H1 (cell line): ENCODE results near the gene ZNF33A. TPM values are rescaled to one million over a fixed set of nuclear protein-coding genes. Genes with fewer than 3 reads are reported as not detected.

Experiments used
- BACH1 ChIP-seq: IDR thresholded peaks from 2 replicates; pipeline ENCODE4 v1.6.1; 2012; ENCODE audit warnings: low read length, improper control_type of control experiment
- BCL11A ChIP-seq, 2 experiments: IDR thresholded peaks; one replicate each; pipeline ENCODE4 v1.6.1; 2011; ENCODE audit warnings: low read depth in 2 of 2, low read length in 2 of 2, mild to moderate bottlenecking in 2 of 2
- BRCA1 ChIP-seq: IDR thresholded peaks from 2 replicates; pipeline ENCODE4 v1.6.1; 2012; ENCODE audit warnings: low read depth, low read length, improper control_type of control experiment
- CBX8 ChIP-seq: fragments of 300-800, 300-1000 bp; sonication (generic); IDR thresholded peaks from 2 replicates; pipeline ENCODE4 v1.7.1; 2016; ENCODE audit warnings: low read depth, low read length, borderline replicate concordance
- JUN ChIP-seq: IDR thresholded peaks from 2 replicates; pipeline ENCODE4 v1.6.1; 2011; ENCODE audit warnings: low read depth, mild to moderate bottlenecking, improper control_type of control experiment, low read length
- KDM4A ChIP-seq: IDR thresholded peaks from one replicate; pipeline ENCODE4 v1.7.1; 2012; ENCODE audit warnings: low read depth, mild to moderate bottlenecking, moderate library complexity, low read length, inconsistent platforms; ENCODE audit not compliant: severe bottlenecking
- PHF8 ChIP-seq: fragments of 200-600 bp; sonication (generic); conservative IDR thresholded peaks from 2 replicates; pipeline ENCODE4 v1.7.1; 2012; ENCODE audit warnings: low read depth, mild to moderate bottlenecking, inconsistent platforms, low read length, moderate library complexity
- SP2 ChIP-seq: IDR thresholded peaks from 2 replicates; pipeline ENCODE4 v1.6.1; 2012; ENCODE audit warnings: mild to moderate bottlenecking, low read length, inconsistent platforms
- TAF7 ChIP-seq: optimal IDR thresholded peaks from 2 replicates; pipeline ENCODE3; 2011; ENCODE audit warnings: low read depth, mild to moderate bottlenecking, inconsistent platforms, low read length, moderate library complexity, borderline replicate concordance
- TBP ChIP-seq: IDR thresholded peaks from 2 replicates; pipeline ENCODE4 v1.6.1; 2011; ENCODE audit warnings: low read depth, low read length, improper control_type of control experiment
- polyA plus RNA-seq, 7 experiments: library from polyadenylated mRNA; depleted of rRNA in 3 of 7; stranded (reverse) in 5 of 7; unstranded in 2 of 7; fragments of >200 nt in 5 of 7; fragments of 200-250 nt in 2 of 7; gene quantifications; 1 replicate in 5 of 7; 2 replicates in 1 of 7; 4 replicates in 1 of 7; pipeline versions ENCODE4 v1.2.1 to v1.2.3, GENCODE V29; 2011 to 2013; ENCODE audit warnings: missing spikeins in 2 of 7, mixed read lengths in 2 of 7
- total RNA-seq: library from RNA; stranded (reverse); fragmentation: NEBNext Ultra II Directional; extraction: Animal tissue kit (Norgen Biotek cat#: 25700); gene quantifications from 2 replicates; pipeline ENCODE4 v1.2.1, GENCODE V29; 2021
- TF ChIP-seq, protein P1 (sequence below): fragments of 300-600 bp; sonication (generic); IDR thresholded peaks from 2 replicates; pipeline ENCODE4 v1.7.1; 2012; ENCODE audit warnings: low read length, moderate library complexity, mild to moderate bottlenecking, inconsistent platforms; ENCODE audit not compliant: insufficient replicate concordance

ZNF33A gene
- total and polyA plus RNA-seq, 2 of the 8 experiments (the other 6 are each of a cell fraction or from before 2014, with no cell fraction given) = 6.0 to 48.3 TPM

DNA sequence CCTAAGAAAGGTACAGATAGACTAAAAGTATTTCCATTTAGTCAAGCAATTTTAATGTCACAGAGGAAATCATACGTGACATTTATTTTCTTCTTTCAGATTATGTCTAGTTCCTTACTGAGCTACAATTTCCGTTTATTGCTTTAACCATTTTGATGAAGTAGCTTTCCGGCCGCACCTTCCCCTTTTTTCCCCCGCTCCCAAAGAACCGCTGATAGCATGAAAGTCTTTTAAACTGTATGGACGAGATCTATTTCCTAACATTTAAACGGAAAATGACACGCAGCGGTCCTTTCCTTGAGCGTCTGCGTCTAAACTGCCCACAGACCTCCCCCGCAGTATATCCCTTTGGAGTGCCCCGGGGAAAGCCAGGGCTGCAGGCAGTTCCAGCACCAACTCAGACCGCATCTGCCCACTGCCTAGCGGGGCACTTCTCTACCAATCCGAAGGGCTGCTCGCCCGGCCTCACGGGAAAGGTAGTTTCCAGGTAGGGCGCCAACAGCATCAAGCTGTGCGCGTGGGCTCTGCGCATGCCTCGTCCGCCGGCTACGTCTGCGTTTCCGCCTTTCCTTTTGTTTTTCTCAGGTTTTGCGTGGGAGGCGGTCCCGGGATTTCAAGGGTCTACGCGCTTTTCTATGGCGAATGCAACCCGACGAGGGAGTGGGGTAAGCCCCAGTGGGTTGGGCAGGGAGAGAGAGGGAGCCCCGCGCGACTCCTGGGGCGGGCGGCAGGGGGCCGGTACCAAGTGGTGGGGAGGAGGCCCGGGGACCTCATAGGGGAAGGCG lies at the start of gene ZNF33A (continued):
- TF ChIP-seq, protein P1, sequence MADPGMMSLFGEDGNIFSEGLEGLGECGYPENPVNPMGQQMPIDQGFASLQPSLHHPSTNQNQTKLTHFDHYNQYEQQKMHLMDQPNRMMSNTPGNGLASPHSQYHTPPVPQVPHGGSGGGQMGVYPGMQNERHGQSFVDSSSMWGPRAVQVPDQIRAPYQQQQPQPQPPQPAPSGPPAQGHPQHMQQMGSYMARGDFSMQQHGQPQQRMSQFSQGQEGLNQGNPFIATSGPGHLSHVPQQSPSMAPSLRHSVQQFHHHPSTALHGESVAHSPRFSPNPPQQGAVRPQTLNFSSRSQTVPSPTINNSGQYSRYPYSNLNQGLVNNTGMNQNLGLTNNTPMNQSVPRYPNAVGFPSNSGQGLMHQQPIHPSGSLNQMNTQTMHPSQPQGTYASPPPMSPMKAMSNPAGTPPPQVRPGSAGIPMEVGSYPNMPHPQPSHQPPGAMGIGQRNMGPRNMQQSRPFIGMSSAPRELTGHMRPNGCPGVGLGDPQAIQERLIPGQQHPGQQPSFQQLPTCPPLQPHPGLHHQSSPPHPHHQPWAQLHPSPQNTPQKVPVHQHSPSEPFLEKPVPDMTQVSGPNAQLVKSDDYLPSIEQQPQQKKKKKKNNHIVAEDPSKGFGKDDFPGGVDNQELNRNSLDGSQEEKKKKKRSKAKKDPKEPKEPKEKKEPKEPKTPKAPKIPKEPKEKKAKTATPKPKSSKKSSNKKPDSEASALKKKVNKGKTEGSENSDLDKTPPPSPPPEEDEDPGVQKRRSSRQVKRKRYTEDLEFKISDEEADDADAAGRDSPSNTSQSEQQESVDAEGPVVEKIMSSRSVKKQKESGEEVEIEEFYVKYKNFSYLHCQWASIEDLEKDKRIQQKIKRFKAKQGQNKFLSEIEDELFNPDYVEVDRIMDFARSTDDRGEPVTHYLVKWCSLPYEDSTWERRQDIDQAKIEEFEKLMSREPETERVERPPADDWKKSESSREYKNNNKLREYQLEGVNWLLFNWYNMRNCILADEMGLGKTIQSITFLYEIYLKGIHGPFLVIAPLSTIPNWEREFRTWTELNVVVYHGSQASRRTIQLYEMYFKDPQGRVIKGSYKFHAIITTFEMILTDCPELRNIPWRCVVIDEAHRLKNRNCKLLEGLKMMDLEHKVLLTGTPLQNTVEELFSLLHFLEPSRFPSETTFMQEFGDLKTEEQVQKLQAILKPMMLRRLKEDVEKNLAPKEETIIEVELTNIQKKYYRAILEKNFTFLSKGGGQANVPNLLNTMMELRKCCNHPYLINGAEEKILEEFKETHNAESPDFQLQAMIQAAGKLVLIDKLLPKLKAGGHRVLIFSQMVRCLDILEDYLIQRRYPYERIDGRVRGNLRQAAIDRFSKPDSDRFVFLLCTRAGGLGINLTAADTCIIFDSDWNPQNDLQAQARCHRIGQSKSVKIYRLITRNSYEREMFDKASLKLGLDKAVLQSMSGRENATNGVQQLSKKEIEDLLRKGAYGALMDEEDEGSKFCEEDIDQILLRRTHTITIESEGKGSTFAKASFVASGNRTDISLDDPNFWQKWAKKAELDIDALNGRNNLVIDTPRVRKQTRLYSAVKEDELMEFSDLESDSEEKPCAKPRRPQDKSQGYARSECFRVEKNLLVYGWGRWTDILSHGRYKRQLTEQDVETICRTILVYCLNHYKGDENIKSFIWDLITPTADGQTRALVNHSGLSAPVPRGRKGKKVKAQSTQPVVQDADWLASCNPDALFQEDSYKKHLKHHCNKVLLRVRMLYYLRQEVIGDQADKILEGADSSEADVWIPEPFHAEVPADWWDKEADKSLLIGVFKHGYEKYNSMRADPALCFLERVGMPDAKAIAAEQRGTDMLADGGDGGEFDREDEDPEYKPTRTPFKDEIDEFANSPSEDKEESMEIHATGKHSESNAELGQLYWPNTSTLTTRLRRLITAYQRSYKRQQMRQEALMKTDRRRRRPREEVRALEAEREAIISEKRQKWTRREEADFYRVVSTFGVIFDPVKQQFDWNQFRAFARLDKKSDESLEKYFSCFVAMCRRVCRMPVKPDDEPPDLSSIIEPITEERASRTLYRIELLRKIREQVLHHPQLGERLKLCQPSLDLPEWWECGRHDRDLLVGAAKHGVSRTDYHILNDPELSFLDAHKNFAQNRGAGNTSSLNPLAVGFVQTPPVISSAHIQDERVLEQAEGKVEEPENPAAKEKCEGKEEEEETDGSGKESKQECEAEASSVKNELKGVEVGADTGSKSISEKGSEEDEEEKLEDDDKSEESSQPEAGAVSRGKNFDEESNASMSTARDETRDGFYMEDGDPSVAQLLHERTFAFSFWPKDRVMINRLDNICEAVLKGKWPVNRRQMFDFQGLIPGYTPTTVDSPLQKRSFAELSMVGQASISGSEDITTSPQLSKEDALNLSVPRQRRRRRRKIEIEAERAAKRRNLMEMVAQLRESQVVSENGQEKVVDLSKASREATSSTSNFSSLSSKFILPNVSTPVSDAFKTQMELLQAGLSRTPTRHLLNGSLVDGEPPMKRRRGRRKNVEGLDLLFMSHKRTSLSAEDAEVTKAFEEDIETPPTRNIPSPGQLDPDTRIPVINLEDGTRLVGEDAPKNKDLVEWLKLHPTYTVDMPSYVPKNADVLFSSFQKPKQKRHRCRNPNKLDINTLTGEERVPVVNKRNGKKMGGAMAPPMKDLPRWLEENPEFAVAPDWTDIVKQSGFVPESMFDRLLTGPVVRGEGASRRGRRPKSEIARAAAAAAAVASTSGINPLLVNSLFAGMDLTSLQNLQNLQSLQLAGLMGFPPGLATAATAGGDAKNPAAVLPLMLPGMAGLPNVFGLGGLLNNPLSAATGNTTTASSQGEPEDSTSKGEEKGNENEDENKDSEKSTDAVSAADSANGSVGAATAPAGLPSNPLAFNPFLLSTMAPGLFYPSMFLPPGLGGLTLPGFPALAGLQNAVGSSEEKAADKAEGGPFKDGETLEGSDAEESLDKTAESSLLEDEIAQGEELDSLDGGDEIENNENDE = no peak
- TF ChIP-seq JUN = no peak
- TF ChIP-seq PHF8 = peak; percentile 77; the same call in 1 of the 2 replicates
- peak; percentile 36; the same call in 1 of the 2 replicates for TF ChIP-seq TBP
- no peak for TF ChIP-seq TAF7
- no peak for TF ChIP-seq CBX8
- peak; percentile 39 for TF ChIP-seq BACH1
- TF ChIP-seq BRCA1 = no peak
- peak; percentile 24 for TF ChIP-seq KDM4A
- TF ChIP-seq BCL11A (IDR thresholded peaks at IDR 0.05; ENCODE audit: low read depth in 2 of 2, low read length in 2 of 2) = no peak
- no peak for TF ChIP-seq SP2
